Esophagus muscularis mucosa (tissue), 4 donors: Measurements from ENCODE around the gene MCTP2. TPM values are rescaled to one million over a fixed set of nuclear protein-coding genes. Genes with fewer than 3 reads are reported as not detected.

Experiments used
- DNase-seq: peaks from one replicate; pipeline ENCODE4 v3.0.0-alpha.2; 2017; ENCODE audit errors: extremely low spot score
- H3K27ac ChIP-seq, 4 donors: fragments of 200-600 bp; sonication (generic); replicated peaks in 1 of 4; 1 replicate in 3 of 4; 2 replicates in 1 of 4; pipeline ENCODE4 v1.5.1; 2016 to 2019; ENCODE audit warnings: mild to moderate bottlenecking in 1 of 4
- H3K27me3 ChIP-seq, 4 donors: fragments of 200-600 bp; sonication (generic); one replicate each; pipeline versions ENCODE4 v1.5.1 to v1.6.0; 2016 to 2019
- H3K36me3 ChIP-seq, 4 donors: fragments of 200-600 bp; sonication (generic); one replicate each; pipeline ENCODE4 v1.5.1; 2016 to 2019
- H3K4me1 ChIP-seq, 4 donors: fragments of 200-600 bp; sonication (generic); one replicate each; pipeline ENCODE4 v1.5.1; 2016 to 2019
- H3K4me3 ChIP-seq, 4 donors: fragments of 200-600 bp; sonication (generic); 1 replicate in 2 of 4; 2 replicates in 2 of 4; pipeline ENCODE4 v1.5.1; 2016 to 2019; ENCODE audit warnings: mild to moderate bottlenecking in 4 of 4, moderate library complexity in 1 of 4
- H3K9me3 ChIP-seq, 4 donors: fragments of 200-600 bp; sonication (generic); 1 replicate in 3 of 4; 2 replicates in 1 of 4; pipeline ENCODE4 v1.5.1; 2016 to 2019
- CTCF ChIP-seq, 3 experiments: fragments of 200-600 bp in 2 of 3; fragments of 450-650 bp in 1 of 3; sonication (generic) in 2 of 3; IDR thresholded peaks; one replicate each; pipeline ENCODE4 v1.5.1; 2017 to 2019; ENCODE audit warnings: antibody characterized with exemption in 3 of 3, mild to moderate bottlenecking in 2 of 3, moderate library complexity in 1 of 3
- EP300 ChIP-seq: sonication (generic); formaldehyde crosslinking; IDR thresholded peaks from one replicate; pipeline ENCODE4 v1.6.1; 2017; ENCODE audit warnings: antibody characterized with exemption
- POLR2A ChIP-seq: fragments of 450-650 bp; IDR thresholded peaks from one replicate; pipeline ENCODE4 v1.6.1; 2017; ENCODE audit warnings: antibody characterized with exemption, moderate library complexity, mild to moderate bottlenecking, low read depth
- POLR2AphosphoS5 ChIP-seq, 2 donors: sonication (generic); formaldehyde crosslinking; IDR thresholded peaks; one replicate each; pipeline ENCODE4 v1.6.1; 2017; ENCODE audit warnings: antibody characterized with exemption in 2 of 2
- WGBS: methylation state at CpG from one replicate; pipeline ENCODE4 v1.1.5; 2018; 5-methylcytosine and 5-hydroxymethylcytosine counted together
- intact Hi-C: fragments of 100-400 bp; cut with DNase I; formaldehyde crosslinking; loops from one replicate; pipeline ENCODE4 v1.15.1; 2023
- total RNA-seq, 4 donors: library from RNA; depleted of rRNA; stranded (reverse); fragments of >200 nt; gene quantifications; one replicate each; pipeline versions ENCODE4 v1.1.0 to v1.2.1, GENCODE V29; 2016

The MCTP2 gene
- total RNA-seq, 4 donors from 2014 or later: 2.4 to 14.6 (median 4.4) TPM

DNA sequence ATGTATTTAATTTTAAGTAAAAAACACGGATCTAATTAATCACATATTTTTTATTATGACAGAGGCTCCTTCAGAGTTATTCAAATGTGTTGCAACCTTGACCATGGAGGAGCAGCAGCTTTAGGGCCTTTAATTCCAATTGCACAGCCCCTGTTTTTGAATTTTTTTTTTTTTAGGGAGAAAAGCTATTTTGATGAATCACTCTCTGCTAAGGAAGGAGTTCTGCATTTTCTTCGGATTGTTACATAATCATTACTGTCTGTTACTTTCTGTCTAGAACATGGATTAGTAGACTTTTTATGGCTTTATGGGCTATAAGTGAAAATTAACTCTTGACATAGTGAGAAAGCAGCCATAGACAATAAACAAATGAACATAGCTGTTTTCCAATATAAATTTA is 90.8 kb downstream of the MCTP2 start:
- Histone ChIP-seq H3K4me1 (peaks cover 0 to 8% (median 6%) of the 10 kb centered on the region in 4 donors), H3K4me3 (no peak overlapping the region), H3K27ac (no peak overlapping the region), H3K27me3 (no peaks in the 10 kb centered on the region), H3K36me3 (no peaks in the 10 kb centered on the region), H3K9me3 (no peaks in the 10 kb centered on the region)
- no peak for TF ChIP-seq EP300
- no peak for DNase-seq
- 64% methylated on average over 2 of the region's 2 CpGs for WGBS
- intact Hi-C loops: loop anchor here (1.0 kb wide), 1 partner anchor 158 kb away; no protein-coding TSS in a partner anchor

- H3K4me1 ChIP-seq: peaks cover 0 to 8% (median 6%) of the 10 kb centered on the region in 4 donors
- TF ChIP-seq POLR2A (no peak), POLR2AphosphoS5 (IDR thresholded peaks at IDR 0.05) (no peak), CTCF (IDR thresholded peaks at IDR 0.05) (no peak), EP300 (no peak)
- H3K36me3 ChIP-seq: no peaks in the 10 kb centered on the region
- no peaks in the 10 kb centered on the region for H3K27me3 ChIP-seq
- intact Hi-C loops: no loop called here
- H3K4me3 ChIP-seq: no peak overlapping the region
- H3K9me3 ChIP-seq: no peaks in the 10 kb centered on the region
- H3K27ac ChIP-seq: no peak overlapping the region
- DNase-seq: no peak
Measured at GRCh38 chr15:94323076-94323475, 91.7 kb downstream of the MCTP2 start.

- 27% methylated on average over 13 of the region's 17 CpGs for WGBS
- no peak for DNase-seq
Measured at GRCh38 chr15:94324117-94324826, 92.9 kb downstream of the MCTP2 start.

DNA sequence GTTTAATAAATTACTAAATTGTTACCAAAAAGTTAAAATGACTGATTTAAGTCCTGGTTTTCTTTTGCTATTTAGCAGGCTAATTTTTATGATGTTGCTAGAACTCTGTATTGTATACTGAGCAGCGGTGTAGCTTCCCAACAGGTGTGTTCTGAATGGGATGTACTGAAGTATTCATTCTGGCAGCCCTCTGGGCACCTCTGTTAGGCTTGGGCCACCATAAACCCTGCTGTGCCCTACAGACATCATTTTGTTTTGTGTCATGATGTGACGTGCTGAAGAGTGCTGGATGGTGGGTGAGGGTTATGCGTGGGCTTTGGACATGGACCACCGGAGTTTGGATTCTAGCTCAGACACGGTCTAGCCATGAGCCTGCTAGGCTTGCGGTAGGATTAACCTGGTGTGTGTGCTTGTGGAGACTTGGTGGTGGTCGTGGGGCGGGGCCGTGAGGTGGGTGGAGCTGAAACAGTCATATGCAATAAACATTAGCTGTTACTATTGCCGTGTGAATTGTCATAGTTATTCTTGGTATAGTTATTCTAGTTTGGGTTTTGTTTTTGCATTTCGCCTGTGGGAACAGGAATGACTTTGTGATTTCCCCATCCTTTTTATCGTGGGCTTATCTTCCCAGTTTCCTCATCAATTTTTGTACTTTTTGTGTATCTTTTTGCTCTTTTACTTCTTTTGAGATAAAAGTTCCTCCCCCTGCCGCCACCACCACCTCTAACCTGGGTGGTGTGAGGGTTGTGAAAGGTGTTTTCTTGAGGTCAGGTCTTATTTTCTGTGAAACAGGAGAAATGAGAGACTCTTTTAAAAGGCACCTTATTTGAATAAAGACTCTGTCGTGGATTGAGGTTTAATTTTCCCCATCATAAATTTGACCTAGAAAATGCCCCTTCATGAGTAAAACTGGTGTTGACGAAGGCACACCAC is 93.7 kb downstream of the MCTP2 start:
- Histone ChIP-seq H3K27ac (no peak overlapping the region), H3K36me3 (no peaks in the 10 kb centered on the region), H3K4me1 (peaks cover 0 to 8% (median 6%) of the 10 kb centered on the region in 4 donors), H3K4me3 (no peak overlapping the region), H3K27me3 (no peaks in the 10 kb centered on the region), H3K9me3 (no peaks in the 10 kb centered on the region)
- intact Hi-C loops: no loop called here
- DNase-seq: no peak
- 81% methylated on average over 14 of the region's 15 CpGs for WGBS
- TF ChIP-seq POLR2AphosphoS5 (IDR thresholded peaks at IDR 0.05): no peak
- no peak for TF ChIP-seq CTCF (IDR thresholded peaks at IDR 0.05)
- no peak for TF ChIP-seq EP300
- no peak for TF ChIP-seq POLR2A

More at GRCh38 chr15:94324117-94324826, 92.9 kb downstream of the MCTP2 start:
- H3K27me3 ChIP-seq: no peaks in the 10 kb centered on the region
- H3K36me3 ChIP-seq: no peaks in the 10 kb centered on the region
- H3K4me3 ChIP-seq: no peak overlapping the region
- TF ChIP-seq POLR2AphosphoS5 (IDR thresholded peaks at IDR 0.05) (peak in 1 of 2 donors; percentile 8), CTCF (IDR thresholded peaks at IDR 0.05) (peak in 2 of 3 experiments; percentile 86 to 87), EP300 (no peak), POLR2A (no peak)
- peaks cover 0 to 8% (median 6%) of the 10 kb centered on the region in 4 donors for H3K4me1 ChIP-seq
- no peak overlapping the region for H3K27ac ChIP-seq
- H3K9me3 ChIP-seq: no peaks in the 10 kb centered on the region
- intact Hi-C loops: no loop called here

GRCh38 chr15:94327356-94327936 is 96.1 kb downstream of the MCTP2 start:
- H3K9me3 ChIP-seq: no peaks in the 10 kb centered on the region
- peaks cover 0 to 8% (median 6%) of the 10 kb centered on the region in 4 donors for H3K4me1 ChIP-seq
- TF ChIP-seq POLR2A (no peak), CTCF (IDR thresholded peaks at IDR 0.05) (peak; percentile 53 to 65 (median 56))
- intact Hi-C loops: no loop called here
- WGBS: 69% methylated on average over 2 of the region's 2 CpGs
- H3K27me3 ChIP-seq: no peaks in the 10 kb centered on the region
- H3K36me3 ChIP-seq: no peaks in the 10 kb centered on the region
- no peak overlapping the region for H3K4me3 ChIP-seq
- H3K27ac ChIP-seq: no peak overlapping the region
- DNase-seq: no peak
